Neural cell (in vitro differentiated cells): Measurements from ENCODE around the gene FIBCD1. TPM values are rescaled to one million over a fixed set of nuclear protein-coding genes. Genes with fewer than 3 reads are reported as not detected.

Experiments used
- H2AFZ ChIP-seq: fragments of 200-600, 300-800 bp; sonication (generic), shearing (Covaris generic); 2 replicates; pipeline ENCODE4 v1.6.0; 2014; ENCODE audit warnings: low read depth, mild to moderate bottlenecking, antibody characterized with exemption, low read length, moderate library complexity
- H3F3A ChIP-seq: fragments of 200-600 bp; shearing (Covaris generic); 2 replicates; pipeline ENCODE4 v1.6.1; 2016; ENCODE audit warnings: mild to moderate bottlenecking, moderate library complexity, mixed read lengths, antibody characterized with exemption, low read length; ENCODE audit not compliant: insufficient read depth, poor library complexity, severe bottlenecking
- H3K27ac ChIP-seq: fragments of 200-600, 300-800 bp; sonication (generic), shearing (Covaris generic); 2 replicates; pipeline ENCODE4 v1.5.1; 2014; ENCODE audit warnings: mild to moderate bottlenecking, low read length, moderate library complexity
- H3K27me3 ChIP-seq: fragments of 300-800, 200-600 bp; sonication (generic), shearing (Covaris generic); 2 replicates; pipeline ENCODE4 v1.6.0; 2014; ENCODE audit warnings: mild to moderate bottlenecking, low read depth, low read length, moderate library complexity; ENCODE audit not compliant: insufficient read depth
- H3K36me3 ChIP-seq: fragments of 300-800, 200-600 bp; sonication (generic), shearing (Covaris generic); 2 replicates; pipeline ENCODE4 v1.5.1; 2014; ENCODE audit warnings: mild to moderate bottlenecking, antibody characterized with exemption, low read length, moderate library complexity; ENCODE audit not compliant: insufficient read depth
- H3K4me2 ChIP-seq: fragments of 300-800, 200-600 bp; sonication (generic), shearing (Covaris generic); 2 replicates; pipeline ENCODE4 v1.6.0; 2014; ENCODE audit warnings: mild to moderate bottlenecking, low read length
- H3K4me3 ChIP-seq: fragments of 300-800, 200-600 bp; sonication (generic), shearing (Covaris generic); 2 replicates; pipeline ENCODE4 v1.5.1; 2014; ENCODE audit warnings: mild to moderate bottlenecking, low read length, moderate library complexity
- H3K79me2 ChIP-seq: fragments of 200-600 bp; shearing (Covaris generic); replicated peaks from 2 replicates; pipeline ENCODE4 v1.6.0; 2014; ENCODE audit warnings: mild to moderate bottlenecking, low read length, moderate library complexity; ENCODE audit not compliant: insufficient read depth
- H3K9ac ChIP-seq: fragments of 300-800, 200-600 bp; sonication (generic), shearing (Covaris generic); 2 replicates; pipeline ENCODE4 v1.6.1; 2016; ENCODE audit warnings: mild to moderate bottlenecking, low read length, mixed read lengths
- H3K9me2 ChIP-seq: fragments of 200-600 bp; shearing (Covaris generic); 2 replicates; pipeline ENCODE4 v1.6.1; 2016; ENCODE audit warnings: mild to moderate bottlenecking, low read length, mixed read lengths; ENCODE audit not compliant: insufficient read depth
- H3K9me3 ChIP-seq: fragments of 200-600, 300-800 bp; sonication (generic), shearing (Covaris generic); 2 replicates; pipeline ENCODE4 v1.6.1; 2016; ENCODE audit warnings: mild to moderate bottlenecking, mixed run types, low read length, moderate library complexity, mixed read lengths
- H4K20me1 ChIP-seq: fragments of 200-600 bp; shearing (Covaris generic); 2 replicates; pipeline ENCODE4 v1.6.1; 2016; ENCODE audit warnings: mild to moderate bottlenecking, mixed run types; ENCODE audit not compliant: insufficient read depth
- CTCF ChIP-seq: fragments of 450-650 bp; IDR thresholded peaks from 2 replicates; pipeline ENCODE4 v1.5.1; 2014; ENCODE audit warnings: antibody characterized with exemption, mild to moderate bottlenecking, moderate library complexity; ENCODE audit not compliant: poor library complexity, severe bottlenecking
- EP300 ChIP-seq: fragments of 450-650 bp; conservative IDR thresholded peaks from 2 replicates; pipeline ENCODE4 v1.6.1; 2014; ENCODE audit warnings: antibody characterized with exemption, mild to moderate bottlenecking, moderate library complexity; ENCODE audit not compliant: poor library complexity, severe bottlenecking
- EZH2 ChIP-seq: fragments of 200-600, 300-800 bp; shearing (Covaris generic), sonication (generic); IDR thresholded peaks from 2 replicates; pipeline ENCODE4 v1.6.1; 2014; ENCODE audit warnings: antibody characterized with exemption, low read length, borderline replicate concordance, mild to moderate bottlenecking; ENCODE audit not compliant: insufficient read depth, poor library complexity, severe bottlenecking
- MXI1 ChIP-seq: fragments of 450-650 bp; conservative IDR thresholded peaks from 2 replicates; pipeline ENCODE4 v1.6.1; 2014; ENCODE audit warnings: antibody characterized with exemption, mild to moderate bottlenecking; ENCODE audit not compliant: poor library complexity, severe bottlenecking
- POLR2AphosphoS5 ChIP-seq: IDR thresholded peaks from 2 replicates; pipeline ENCODE4 v1.6.1; 2012
- RAD21 ChIP-seq: fragments of 450-650 bp; conservative IDR thresholded peaks from 2 replicates; pipeline ENCODE4 v1.6.1; 2014; ENCODE audit warnings: antibody characterized with exemption, mild to moderate bottlenecking, moderate library complexity
- REST ChIP-seq: IDR thresholded peaks from 2 replicates; pipeline ENCODE4 v1.6.1; 2012; ENCODE audit warnings: borderline replicate concordance
- SMC3 ChIP-seq: fragments of 450-650 bp; conservative IDR thresholded peaks from 2 replicates; pipeline ENCODE4 v1.6.1; 2014; ENCODE audit warnings: antibody characterized with exemption, mild to moderate bottlenecking, moderate library complexity; ENCODE audit not compliant: poor library complexity
- TAF1 ChIP-seq: IDR thresholded peaks from 2 replicates; pipeline ENCODE4 v1.6.1; 2012; ENCODE audit warnings: low read depth
- polyA plus RNA-seq: library from polyadenylated mRNA; depleted of rRNA; stranded (reverse); fragments of >200 nt; gene quantifications from 2 replicates; pipeline ENCODE4 v1.2.3, GENCODE V29; 2014

Gene FIBCD1
- polyA plus RNA-seq, 1 donor from 2014 or later: 2.7 TPM

- Histone ChIP-seq H3K79me2 (no peaks in the 10 kb centered on the region), H3K27me3 (no peaks in the 10 kb centered on the region), H4K20me1 (no peaks in the 10 kb centered on the region), H3K9me3 (no peaks in the 10 kb centered on the region), H3K36me3 (no peaks in the 10 kb centered on the region), H3K9ac (no peak overlapping the region), H3K4me2 (no peak overlapping the region), H3K9me2 (no peaks in the 10 kb centered on the region), H3F3A (no peaks in the 10 kb centered on the region), H3K4me3 (no peak overlapping the region), H2AFZ (no peak overlapping the region), H3K27ac (no peak overlapping the region)
- TF ChIP-seq MXI1: no peak
- no peak for TF ChIP-seq SMC3
- no peak for TF ChIP-seq POLR2AphosphoS5
Measured at GRCh38 chr9:130947618-130948140, 8.6 kb upstream of the FIBCD1 start.

GRCh38 chr9:130946766-130947617, 7.9 kb upstream of the FIBCD1 start:
- Histone ChIP-seq H4K20me1 (no peaks in the 10 kb centered on the region), H3K9me3 (no peaks in the 10 kb centered on the region), H3K27me3 (peaks cover under 1% of the 10 kb centered on the region), H2AFZ (no peak overlapping the region), H3K79me2 (no peaks in the 10 kb centered on the region), H3K4me3 (no peak overlapping the region), H3K4me2 (no peak overlapping the region), H3K9ac (no peak overlapping the region), H3K27ac (no peak overlapping the region), H3K36me3 (no peaks in the 10 kb centered on the region), H3F3A (no peaks in the 10 kb centered on the region), H3K9me2 (no peaks in the 10 kb centered on the region)
- no peak for TF ChIP-seq EP300
- no peak for TF ChIP-seq POLR2AphosphoS5
- no peak for TF ChIP-seq CTCF
- TF ChIP-seq SMC3: no peak
- TF ChIP-seq REST: no peak
- TF ChIP-seq MXI1: no peak
- no peak for TF ChIP-seq RAD21
- TF ChIP-seq TAF1: no peak
- no peak for TF ChIP-seq EZH2
